T-cell (primary cell): ENCODE results near the gene SLC35A4. TPM values are rescaled to one million over a fixed set of nuclear protein-coding genes. Genes with fewer than 3 reads are reported as not detected.

Source experiments
- ATAC-seq, 4 experiments: fragments of 200-7000 bp in 3 of 4; fragments of 150-1000 bp in 1 of 4; cut with Tn5 transposase; replicated peaks in 1 of 4; 1 replicate in 3 of 4; 2 replicates in 1 of 4; pipeline ENCODE4 v1.10.0; 2021; ENCODE audit warnings: moderate library complexity in 3 of 4, mild to moderate bottlenecking in 2 of 4, moderate number of reproducible peaks in 1 of 4
- CTCF ChIA-PET, 2 donors: fragments of 300-600 bp; sonication (Branson Sonifier 250); formaldehyde crosslinking; loops; one replicate each; lab custom pipeline; 2022; ENCODE audit warnings: antibody characterized with exemption in 2 of 2; lab: Charles Lee
- POLR2A ChIA-PET, 2 donors: fragments of 300-600 bp; sonication (Branson Sonifier 250); formaldehyde crosslinking; loops; one replicate each; lab custom pipeline; 2022; ENCODE audit warnings: antibody characterized with exemption in 2 of 2; lab: Charles Lee
- DNase-seq, 35 experiments: peaks; one replicate each; pipeline versions ENCODE4 v3.0.0 to v3.0.0-alpha.2; 2013 to 2023
- H3K27ac ChIP-seq: one replicate; pipeline ENCODE4 v1.5.1; 2013; ENCODE audit warnings: low read length
- H3K27me3 ChIP-seq, 2 experiments: replicated peaks in 1 of 2; 1 replicate in 1 of 2; 2 replicates in 1 of 2; pipeline versions ENCODE4 v1.6.1 to v1.7.0; 2013; ENCODE audit warnings: low read length in 1 of 2, mixed read lengths in 1 of 2; ENCODE audit not compliant: control insufficient read depth in 2 of 2, insufficient read depth in 2 of 2; ENCODE audit errors: extremely low read depth in 1 of 2
- H3K36me3 ChIP-seq, 2 donors: 1 replicate in 1 of 2; 2 replicates in 1 of 2; pipeline versions ENCODE4 v1.6.1 to v1.7.0; 2013; ENCODE audit warnings: low read length in 1 of 2; ENCODE audit not compliant: control insufficient read depth in 2 of 2, insufficient read depth in 1 of 2; ENCODE audit errors: extremely low read depth in 1 of 2
- H3K4me1 ChIP-seq, 2 experiments: 1 replicate in 1 of 2; 2 replicates in 1 of 2; pipeline versions ENCODE4 v1.6.1 to v1.7.0; 2013; ENCODE audit warnings: low read length in 2 of 2, mixed read lengths in 1 of 2; ENCODE audit not compliant: insufficient read depth in 2 of 2, control insufficient read depth in 1 of 2; ENCODE audit errors: extremely low read depth in 1 of 2
- H3K4me3 ChIP-seq, 2 donors: 1 replicate in 1 of 2; 2 replicates in 1 of 2; pipeline versions ENCODE4 v1.5.1 to v1.7.0; 2013; ENCODE audit warnings: mild to moderate bottlenecking in 2 of 2, low read length in 1 of 2, moderate library complexity in 1 of 2; ENCODE audit not compliant: control insufficient read depth in 1 of 2; ENCODE audit errors: extremely low read depth in 1 of 2
- H3K9me3 ChIP-seq: 2 replicates; pipeline ENCODE4 v1.7.0; 2013
- H3K27ac Mint-ChIP-seq, 2 donors: one replicate each; pipeline ENCODE4 v1.8.0; 2020 to 2021; ENCODE audit warnings: mild to moderate bottlenecking in 2 of 2, mixed read lengths in 2 of 2
- H3K27me3 Mint-ChIP-seq, 2 donors: one replicate each; pipeline ENCODE4 v1.8.0; 2021 to 2022; ENCODE audit warnings: mixed read lengths in 2 of 2
- H3K36me3 Mint-ChIP-seq: one replicate; pipeline ENCODE4 v1.8.0; 2021; ENCODE audit warnings: mixed read lengths
- H3K4me1 Mint-ChIP-seq, 3 donors: one replicate each; pipeline ENCODE4 v1.8.0; 2020 to 2022; ENCODE audit warnings: mixed read lengths in 3 of 3, mild to moderate bottlenecking in 1 of 3
- H3K4me3 Mint-ChIP-seq, 3 donors: one replicate each; pipeline ENCODE4 v1.8.0; 2020 to 2022; ENCODE audit warnings: mild to moderate bottlenecking in 3 of 3, mixed read lengths in 3 of 3, moderate library complexity in 3 of 3
- H3K9me3 Mint-ChIP-seq, 3 donors: one replicate each; pipeline ENCODE4 v1.8.0; 2020 to 2022; ENCODE audit warnings: mixed read lengths in 3 of 3
- WGBS: methylation state at CpG from one replicate; pipeline ENCODE4 v1.1.5; 2013; ENCODE audit warnings: missing lambda C conversion rate; ENCODE audit not compliant: insufficient coverage; 5-methylcytosine and 5-hydroxymethylcytosine counted together
- total RNA-seq, 35 experiments: library from RNA in 6 of 35; stranded (reverse) in 6 of 35; fragments of 120-200 nt in 1 of 35; gene quantifications; one replicate each; pipeline versions ENCODE4 v1.2.1 to v1.2.4 and lab custom pipeline; 2013 to 2026

SLC35A4 gene
- total RNA-seq, 5 donors from 2014 or later (not counting 1 experiment from before 2014, with no cell fraction given) = 47.7 to 75.2 (median 72.4) TPM

DNA sequence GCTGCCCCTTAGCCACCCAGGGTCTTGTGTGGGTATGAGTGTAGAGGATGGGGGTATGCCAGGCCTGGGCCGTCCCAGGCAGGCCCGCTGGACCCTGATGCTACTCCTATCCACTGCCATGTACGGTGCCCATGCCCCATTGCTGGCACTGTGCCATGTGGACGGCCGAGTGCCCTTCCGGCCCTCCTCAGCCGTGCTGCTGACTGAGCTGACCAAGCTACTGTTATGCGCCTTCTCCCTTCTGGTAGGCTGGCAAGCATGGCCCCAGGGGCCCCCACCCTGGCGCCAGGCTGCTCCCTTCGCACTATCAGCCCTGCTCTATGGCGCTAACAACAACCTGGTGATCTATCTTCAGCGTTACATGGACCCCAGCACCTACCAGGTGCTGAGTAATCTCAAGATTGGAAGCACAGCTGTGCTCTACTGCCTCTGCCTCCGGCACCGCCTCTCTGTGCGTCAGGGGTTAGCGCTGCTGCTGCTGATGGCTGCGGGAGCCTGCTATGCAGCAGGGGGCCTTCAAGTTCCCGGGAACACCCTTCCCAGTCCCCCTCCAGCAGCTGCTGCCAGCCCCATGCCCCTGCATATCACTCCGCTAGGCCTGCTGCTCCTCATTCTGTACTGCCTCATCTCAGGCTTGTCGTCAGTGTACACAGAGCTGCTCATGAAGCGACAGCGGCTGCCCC, 2.6 kb downstream of the SLC35A4 start:
- Mint-ChIP-seq H3K27me3 (no peaks in the 10 kb centered on the region), H3K4me3 (peak overlapping the region in 2 of 3 donors; percentile 21 to 41), H3K4me1 (peaks cover 67 to 79% (median 71%) of the 10 kb centered on the region in 3 donors), H3K9me3 (no peaks in the 10 kb centered on the region), H3K36me3 (peaks cover 18% of the 10 kb centered on the region), H3K27ac (peak overlapping the region; percentile 24 to 48)
- no peak overlapping the region for H3K4me3 ChIP-seq
- ChIA-PET CTCF (no interaction called here), POLR2A (no interaction called here)
- peaks cover 11 to 35% of the 10 kb centered on the region in 2 donors for H3K36me3 ChIP-seq
- H3K27ac ChIP-seq = no peak overlapping the region
- H3K9me3 ChIP-seq = no peaks in the 10 kb centered on the region
- WGBS = 96% methylated on average over 18 of the region's 22 CpGs
- H3K27me3 ChIP-seq = no peaks in the 10 kb centered on the region
- H3K4me1 ChIP-seq = peaks cover 13 to 53% of the 10 kb centered on the region in 2 experiments
- DNase-seq (no peak), ATAC-seq (no peak)

DNA sequence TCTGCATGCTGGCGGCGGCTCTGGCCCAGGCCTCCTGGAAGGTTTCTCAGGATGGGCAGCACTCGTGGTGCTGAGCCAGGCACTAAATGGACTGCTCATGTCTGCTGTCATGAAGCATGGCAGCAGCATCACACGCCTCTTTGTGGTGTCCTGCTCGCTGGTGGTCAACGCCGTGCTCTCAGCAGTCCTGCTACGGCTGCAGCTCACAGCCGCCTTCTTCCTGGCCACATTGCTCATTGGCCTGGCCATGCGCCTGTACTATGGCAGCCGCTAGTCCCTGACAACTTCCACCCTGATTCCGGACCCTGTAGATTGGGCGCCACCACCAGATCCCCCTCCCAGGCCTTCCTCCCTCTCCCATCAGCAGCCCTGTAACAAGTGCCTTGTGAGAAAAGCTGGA, 3.2 kb downstream of the SLC35A4 start:
- Histone ChIP-seq H3K27ac (no peak overlapping the region), H3K4me1 (peaks cover 13 to 53% of the 10 kb centered on the region in 2 experiments), H3K9me3 (no peaks in the 10 kb centered on the region), H3K4me3 (no peak overlapping the region), H3K27me3 (no peaks in the 10 kb centered on the region), H3K36me3 (peaks cover 11 to 35% of the 10 kb centered on the region in 2 donors)
- Mint-ChIP-seq H3K4me3 (peak overlapping the region in 2 of 3 donors; percentile 21 to 75), H3K9me3 (no peaks in the 10 kb centered on the region), H3K27me3 (no peaks in the 10 kb centered on the region), H3K27ac (peak overlapping the region; percentile 25 to 99), H3K4me1 (peaks cover 61 to 74% (median 67%) of the 10 kb centered on the region in 3 donors), H3K36me3 (peaks cover 18% of the 10 kb centered on the region)
- 95% methylated on average over 10 of the region's 13 CpGs for WGBS
- no peak for DNase-seq
- CTCF ChIA-PET = no interaction called here
- POLR2A ChIA-PET = no interaction called here
- ATAC-seq = no peak

DNA sequence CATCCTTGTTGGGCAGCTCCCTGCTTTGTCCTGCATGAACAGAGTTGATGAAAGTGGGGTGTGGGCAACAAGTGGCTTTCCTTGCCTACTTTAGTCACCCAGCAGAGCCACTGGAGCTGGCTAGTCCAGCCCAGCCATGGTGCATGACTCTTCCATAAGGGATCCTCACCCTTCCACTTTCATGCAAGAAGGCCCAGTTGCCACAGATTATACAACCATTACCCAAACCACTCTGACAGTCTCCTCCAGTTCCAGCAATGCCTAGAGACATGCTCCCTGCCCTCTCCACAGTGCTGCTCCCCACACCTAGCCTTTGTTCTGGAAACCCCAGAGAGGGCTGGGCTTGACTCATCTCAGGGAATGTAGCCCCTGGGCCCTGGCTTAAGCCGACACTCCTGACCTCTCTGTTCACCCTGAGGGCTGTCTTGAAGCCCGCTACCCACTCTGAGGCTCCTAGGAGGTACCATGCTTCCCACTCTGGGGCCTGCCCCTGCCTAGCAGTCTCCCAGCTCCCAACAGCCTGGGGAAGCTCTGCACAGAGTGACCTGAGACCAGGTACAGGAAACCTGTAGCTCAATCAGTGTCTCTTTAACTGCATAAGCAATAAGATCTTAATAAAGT, 3.9 kb downstream of the SLC35A4 start:
- ChIA-PET CTCF (interaction anchor here (1.0 to 1.4 kb wide), 2 partner anchors 21 to 67 kb away, joined by 4 read pairs; no protein-coding TSS in a partner anchor), POLR2A (interaction anchor here in 1 of 2 donors (0.6 to 0.7 kb wide), 2 partner anchors 162 to 168 kb away, joined by 3 read pairs; no protein-coding TSS in a partner anchor)
- H3K27me3 ChIP-seq = no peaks in the 10 kb centered on the region
- H3K36me3 ChIP-seq = peaks cover 11 to 35% of the 10 kb centered on the region in 2 donors
- peaks cover 21% of the 10 kb centered on the region for H3K36me3 Mint-ChIP-seq
- peak overlapping the region; percentile 87 for H3K27ac ChIP-seq
- peak overlapping the region; percentile 98 to 99 for H3K27ac Mint-ChIP-seq
- peak overlapping the region; percentile 67 to 75 (median 70) for H3K4me3 Mint-ChIP-seq
- DNase-seq = no peak
- no peaks in the 10 kb centered on the region for H3K9me3 ChIP-seq
- H3K4me1 ChIP-seq = peaks cover 9 to 50% of the 10 kb centered on the region in 2 experiments
- no peaks in the 10 kb centered on the region for H3K9me3 Mint-ChIP-seq
- WGBS = 96% methylated on average over 2 of the region's 2 CpGs
- no peak for ATAC-seq
- H3K4me1 Mint-ChIP-seq = peaks cover 54 to 67% (median 60%) of the 10 kb centered on the region in 3 donors
- no peaks in the 10 kb centered on the region for H3K27me3 Mint-ChIP-seq
- H3K4me3 ChIP-seq = no peak overlapping the region

DNA sequence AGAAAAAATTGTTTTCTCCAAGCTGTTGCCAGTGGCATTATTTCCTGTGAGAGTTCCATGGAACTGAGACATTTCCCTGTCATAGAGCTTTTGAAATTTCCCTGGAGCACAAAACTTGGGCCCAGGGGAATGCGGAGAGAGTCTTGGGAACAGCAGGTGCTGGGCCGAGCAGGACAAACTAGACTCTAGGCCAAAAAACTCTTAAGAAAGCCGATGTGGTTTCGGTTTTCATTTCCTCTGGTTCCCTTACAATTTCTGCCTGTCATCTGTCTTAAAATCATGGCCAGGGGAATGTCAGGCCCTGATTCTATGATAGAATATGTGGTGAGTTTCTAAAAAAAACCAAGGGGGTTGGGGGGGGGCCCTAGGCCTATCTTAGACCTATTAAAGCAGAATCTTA, 4.6 kb downstream of the SLC35A4 start:
- no peaks in the 10 kb centered on the region for H3K9me3 ChIP-seq
- peak overlapping the region; percentile 98 to 99 for H3K27ac Mint-ChIP-seq
- no peaks in the 10 kb centered on the region for H3K27me3 ChIP-seq
- H3K36me3 Mint-ChIP-seq = peaks cover 25% of the 10 kb centered on the region
- 28% methylated on average over 2 of the region's 4 CpGs for WGBS
- no peaks in the 10 kb centered on the region for H3K9me3 Mint-ChIP-seq
- ChIA-PET CTCF (interaction anchor here (0.8 to 1.4 kb wide), 4 partner anchors 21 to 66 kb away, joined by 3 to 9 read pairs (median 4); partner anchors contain the start of gene EIF4EBP3 (in 1 of the 2)), POLR2A (interaction anchor here (0.6 kb wide), 2 partner anchors 69 to 363 kb away, joined by 4 to 6 read pairs; no protein-coding TSS in a partner anchor)
- H3K4me1 Mint-ChIP-seq = peaks cover 51 to 62% (median 54%) of the 10 kb centered on the region in 3 donors
- H3K4me1 ChIP-seq = peaks cover 5 to 44% of the 10 kb centered on the region in 2 experiments
- H3K4me3 Mint-ChIP-seq = peak overlapping the region; percentile 67 to 75 (median 70)
- H3K27me3 Mint-ChIP-seq = no peaks in the 10 kb centered on the region
- ATAC-seq (no peak), DNase-seq (peak in 1 of 35 experiments; percentile 60)
- no peak overlapping the region for H3K4me3 ChIP-seq
- peaks cover 11 to 35% of the 10 kb centered on the region in 2 donors for H3K36me3 ChIP-seq
- H3K27ac ChIP-seq = peak overlapping the region; percentile 87

DNA sequence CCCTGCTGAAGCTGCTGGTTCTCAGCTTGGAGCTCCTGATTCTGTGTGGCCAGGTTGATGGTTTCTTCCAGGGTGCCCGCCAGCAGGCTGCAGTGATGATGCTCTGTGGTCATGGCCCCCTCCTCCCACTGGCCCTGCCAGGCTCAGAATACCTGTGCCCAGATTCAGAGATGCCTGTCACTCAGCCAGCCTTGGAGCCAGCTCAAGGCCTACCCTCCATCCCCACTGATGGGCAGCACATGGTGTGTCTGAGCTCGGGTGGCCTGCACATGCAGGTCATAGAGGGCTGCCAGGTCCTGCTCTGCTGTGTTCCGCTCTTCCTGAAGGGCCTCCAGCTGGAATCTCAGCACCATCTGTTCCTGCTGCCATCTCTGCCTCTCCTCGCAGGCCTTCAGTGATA, 5.4 kb downstream of the SLC35A4 start:
- CTCF ChIA-PET = interaction anchor here (0.6 to 1.4 kb wide), 4 partner anchors 22 to 65 kb away, joined by 3 to 9 read pairs (median 5); partner anchors contain the start of gene EIF4EBP3 (in 1 of the 2)
- Histone ChIP-seq H3K36me3 (peaks cover 11 to 35% of the 10 kb centered on the region in 2 donors), H3K4me3 (no peak overlapping the region), H3K27ac (peak overlapping the region; percentile 87), H3K9me3 (no peaks in the 10 kb centered on the region), H3K27me3 (no peaks in the 10 kb centered on the region), H3K4me1 (peaks cover 5 to 41% of the 10 kb centered on the region in 2 experiments)
- Mint-ChIP-seq H3K36me3 (peaks cover 28% of the 10 kb centered on the region), H3K4me3 (peak overlapping the region in 1 of 3 donors; percentile 75), H3K27ac (peak overlapping the region; percentile 98 to 99), H3K9me3 (no peaks in the 10 kb centered on the region), H3K27me3 (no peaks in the 10 kb centered on the region), H3K4me1 (peaks cover 46 to 55% (median 49%) of the 10 kb centered on the region in 3 donors)
- WGBS = 100% methylated on average over 4 of the region's 4 CpGs
- POLR2A ChIA-PET = interaction anchor here in 1 of 2 donors (0.6 kb wide), 1 partner anchor 364 kb away, joined by 4 read pairs; no protein-coding TSS in a partner anchor
- ATAC-seq (no peak), DNase-seq (peak in 1 of 35 experiments; percentile 4)

DNA sequence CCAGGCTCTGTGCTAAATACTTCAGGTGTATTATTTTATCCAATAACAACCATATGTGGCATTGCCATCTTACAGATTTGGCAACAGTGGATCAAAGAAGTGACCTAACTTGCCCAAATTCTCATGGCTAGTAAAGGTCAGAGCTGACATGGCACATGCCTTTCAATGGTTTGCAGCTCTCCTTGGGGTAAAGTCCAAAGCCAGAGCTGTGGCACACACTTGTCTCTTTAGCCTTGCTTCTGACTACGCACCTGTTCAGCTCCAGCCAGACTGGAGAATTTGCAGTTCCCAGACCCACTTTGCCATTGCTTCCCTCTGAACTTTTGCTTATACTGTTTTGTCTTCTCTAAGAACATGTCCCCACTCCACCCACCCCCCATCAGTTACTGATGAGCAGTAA, 5.9 kb downstream of the SLC35A4 start:
- peaks cover 42 to 51% (median 45%) of the 10 kb centered on the region in 3 donors for H3K4me1 Mint-ChIP-seq
- no peaks in the 10 kb centered on the region for H3K9me3 Mint-ChIP-seq
- Histone ChIP-seq H3K36me3 (peaks cover 11 to 35% of the 10 kb centered on the region in 2 donors), H3K27me3 (no peaks in the 10 kb centered on the region), H3K9me3 (no peaks in the 10 kb centered on the region), H3K4me1 (peaks cover under 1 to 37% of the 10 kb centered on the region in 2 experiments), H3K27ac (peak overlapping the region; percentile 87), H3K4me3 (no peak overlapping the region)
- DNase-seq = no peak
- 100% methylated on average over 1 of the region's 1 CpG for WGBS
- no peaks in the 10 kb centered on the region for H3K27me3 Mint-ChIP-seq
- H3K4me3 Mint-ChIP-seq = peak overlapping the region in 1 of 3 donors; percentile 75
- no peak for ATAC-seq
- H3K36me3 Mint-ChIP-seq = peaks cover 28% of the 10 kb centered on the region
- CTCF ChIA-PET = interaction anchor here in 1 of 2 donors (0.6 kb wide), 1 partner anchor 33 kb away, joined by 6 read pairs; no protein-coding TSS in a partner anchor
- POLR2A ChIA-PET = interaction anchor here (0.6 kb wide), 2 partner anchors 13 kb away, joined by 3 read pairs; partner anchors contain the start of gene SRA1 (in 1 of the 2)
- H3K27ac Mint-ChIP-seq = peak overlapping the region; percentile 98 to 99
